ENCODE data around the gene TSPAN13.

TSPAN13 gene

DNA sequence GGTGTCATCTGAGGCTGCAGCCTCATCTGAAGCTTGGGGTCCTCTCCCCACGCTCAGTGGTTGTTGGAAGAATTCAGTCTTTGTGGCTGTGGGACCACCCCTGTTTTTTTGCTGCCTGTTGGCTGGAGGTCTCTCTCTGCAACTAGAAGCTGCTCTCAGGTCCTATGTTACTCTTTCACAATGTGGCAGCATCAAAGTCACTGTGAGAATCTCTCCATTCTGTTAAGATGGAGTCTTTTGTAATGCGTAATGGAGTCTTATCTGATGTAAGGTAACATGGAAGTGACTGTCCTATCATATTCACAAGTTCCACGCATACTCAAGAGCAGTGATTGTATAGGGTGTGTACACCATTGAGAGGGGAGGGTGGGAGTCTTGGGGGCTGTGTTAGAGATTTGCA, 24.9 kb downstream of the TSPAN13 start:
- no peak for DNase-seq

DNA sequence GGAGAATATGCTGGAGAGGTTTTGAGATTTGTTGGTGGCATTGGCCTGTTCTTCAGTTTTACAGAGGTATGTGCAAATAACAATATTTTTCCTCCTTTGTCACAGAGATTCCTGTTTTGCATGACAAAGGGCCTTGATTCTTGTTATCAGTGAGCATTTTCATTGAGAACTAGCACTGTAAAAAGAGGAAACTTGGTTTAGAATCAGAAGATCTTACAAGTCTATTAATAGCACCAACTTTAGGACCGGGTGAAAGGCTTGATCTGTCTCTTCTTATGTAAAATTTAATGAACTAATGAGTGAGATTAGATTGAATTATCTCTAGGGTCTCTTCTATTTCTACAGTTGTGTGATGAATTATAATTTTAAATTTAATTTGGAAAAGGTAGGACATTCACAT, 25.5 kb downstream of the TSPAN13 start:
- DNase-seq, result no peak

DNA sequence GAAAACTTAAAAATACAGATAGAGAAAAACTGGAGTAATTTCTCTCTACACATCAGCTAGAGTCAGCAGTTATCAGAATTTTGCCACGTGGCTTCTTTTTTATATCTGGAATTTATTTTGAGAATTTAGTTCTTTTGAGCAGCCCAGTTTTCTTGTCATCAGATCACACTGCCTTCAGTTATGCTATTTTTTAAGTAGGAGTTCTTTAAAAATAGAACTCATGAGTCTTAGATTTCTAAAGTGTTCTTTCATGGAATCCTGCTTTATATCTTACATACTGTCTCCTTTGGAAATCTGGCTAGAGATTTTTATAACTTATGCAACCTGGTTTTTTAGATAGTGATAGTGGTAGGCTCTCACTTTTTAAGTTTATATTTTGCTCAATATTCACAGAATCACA, 27.0 kb downstream of the TSPAN13 start:
- no peak for DNase-seq

DNA sequence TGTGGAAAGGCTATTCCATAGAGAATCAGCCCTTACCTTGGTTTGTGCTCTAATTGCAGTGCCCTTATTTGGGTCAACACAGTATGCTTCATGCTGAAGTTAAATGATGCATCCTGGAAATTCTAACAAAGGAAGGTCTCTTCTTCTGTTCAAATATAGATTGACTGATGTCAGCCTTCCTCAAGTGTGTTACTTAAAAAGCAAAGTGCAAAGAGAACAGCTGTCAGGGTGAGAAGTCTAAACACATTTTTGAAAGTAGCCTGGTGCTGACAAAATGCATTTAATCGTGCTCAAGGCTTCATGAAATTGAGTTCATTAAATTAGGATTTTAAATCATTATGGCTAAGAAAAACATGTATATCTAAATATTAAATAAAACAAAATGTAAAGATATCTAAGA, 31.8 kb downstream of the TSPAN13 start:
- DNase-seq, result no peak

DNA sequence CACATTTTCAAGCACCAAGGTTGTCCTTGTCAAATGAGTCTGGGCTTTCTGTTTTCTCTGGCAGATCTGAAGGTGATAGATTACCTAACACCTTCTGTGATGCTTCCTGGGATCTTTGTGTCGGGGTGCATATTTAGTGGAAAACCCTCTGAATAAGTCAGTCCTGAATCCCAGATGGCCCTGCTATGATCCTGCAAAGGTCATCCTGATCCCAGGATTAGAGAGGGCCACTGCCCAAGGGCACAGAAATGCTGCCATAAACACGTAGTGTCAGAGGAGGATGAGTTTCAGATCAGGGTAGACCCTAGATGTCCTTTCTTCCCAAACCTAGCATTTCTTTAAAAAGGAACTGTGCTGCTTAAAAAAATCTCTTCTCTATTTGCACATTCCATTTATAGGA, 32.3 kb downstream of the TSPAN13 start:
- DNase-seq, result no peak

DNA sequence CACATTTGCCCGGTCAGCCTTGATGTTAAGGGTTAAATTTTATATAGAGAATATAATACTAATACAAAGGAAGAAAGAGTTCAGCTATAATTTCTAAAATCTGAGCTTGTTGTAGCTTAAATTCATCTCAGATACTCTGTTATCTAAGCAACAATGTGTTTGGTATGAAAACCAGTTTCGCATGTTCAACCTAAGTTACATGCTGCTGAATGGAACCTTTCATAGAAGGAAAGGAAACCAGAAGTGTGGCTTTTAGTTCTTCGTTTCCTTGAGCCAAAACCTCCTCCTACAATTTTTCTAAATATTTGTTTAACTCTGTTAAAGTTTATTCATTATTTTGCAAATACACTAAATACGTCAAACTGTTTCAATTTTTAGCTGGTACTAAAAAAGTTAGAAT, 32.7 kb downstream of the TSPAN13 start:
- DNase-seq, result no peak

DNA sequence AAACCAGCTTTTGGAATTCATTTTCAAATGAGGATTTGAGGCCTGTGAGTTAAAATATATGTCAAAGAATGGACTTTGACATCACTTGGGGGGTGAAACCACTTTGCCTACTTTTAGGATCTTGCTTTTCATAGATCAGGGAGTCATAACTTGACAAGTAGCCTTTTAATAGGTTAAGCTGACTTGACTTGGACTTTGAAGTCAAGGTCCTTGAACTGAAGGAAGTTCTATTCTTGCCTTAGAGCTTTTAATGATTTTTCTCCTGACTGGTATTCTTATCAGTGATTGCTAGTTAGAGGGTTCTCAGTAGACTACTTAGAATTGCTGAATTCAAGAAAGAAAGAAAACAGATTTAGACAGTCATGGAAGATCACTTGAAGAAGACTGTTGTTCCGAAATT, 33.6 kb downstream of the TSPAN13 start:
- DNase-seq, result no peak

DNA sequence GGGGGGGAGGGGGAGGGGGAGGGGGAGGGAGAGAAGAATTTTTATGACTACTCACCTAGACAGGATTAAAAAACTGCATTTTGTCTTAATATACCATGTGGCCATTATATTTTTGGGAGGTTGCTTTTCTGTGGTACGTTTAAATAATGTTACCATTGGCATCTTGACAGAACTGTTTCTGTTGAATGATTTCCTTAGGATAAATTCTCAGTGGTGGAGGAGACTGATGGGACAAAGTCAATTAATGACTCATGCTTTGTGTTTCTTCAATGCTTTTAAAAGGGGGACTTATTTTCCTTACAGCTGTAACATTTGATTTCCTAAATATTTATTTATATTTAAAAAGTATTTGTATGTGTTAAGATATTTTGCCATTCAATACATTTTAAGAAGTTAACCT, 37.5 kb downstream of the TSPAN13 start:
- DNase-seq, result no peak

DNA sequence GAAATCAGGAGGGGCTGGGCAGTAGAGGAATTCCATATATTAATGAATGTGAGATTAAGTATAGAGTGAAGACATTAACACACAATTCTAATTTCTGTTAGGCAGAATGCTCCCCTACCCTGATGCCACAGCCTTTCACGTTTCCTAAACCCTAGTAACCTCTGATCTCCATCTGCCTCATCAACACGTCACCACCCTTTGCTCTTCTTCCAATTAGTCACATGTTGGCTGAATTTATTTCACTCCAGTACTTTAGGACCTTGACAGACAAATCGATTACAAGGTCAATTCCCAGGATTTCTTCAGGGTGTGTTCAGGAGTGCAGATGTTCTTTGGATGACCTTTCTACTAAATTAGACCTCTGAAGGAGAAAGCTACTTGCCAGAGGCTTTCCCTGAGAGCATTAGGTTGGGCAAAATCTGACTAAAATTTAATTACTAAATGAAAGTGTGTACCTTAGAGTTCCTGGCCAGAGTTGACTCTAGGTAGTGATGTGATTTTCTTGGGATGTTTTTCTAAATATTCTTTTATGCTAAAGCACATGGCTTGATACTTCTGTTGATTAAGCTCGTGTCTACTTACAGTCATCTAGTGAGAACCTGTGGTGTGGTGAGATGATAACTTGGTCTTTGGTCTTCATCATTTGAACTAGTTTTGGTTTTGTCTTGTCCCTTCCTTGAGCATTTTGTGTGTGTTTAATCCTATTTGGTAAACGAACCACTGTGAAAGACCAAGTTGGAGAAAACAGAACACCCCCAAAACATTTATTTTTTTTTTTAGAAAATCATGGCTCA, 38.5 kb downstream of the TSPAN13 start:
- no peak for DNase-seq

DNA sequence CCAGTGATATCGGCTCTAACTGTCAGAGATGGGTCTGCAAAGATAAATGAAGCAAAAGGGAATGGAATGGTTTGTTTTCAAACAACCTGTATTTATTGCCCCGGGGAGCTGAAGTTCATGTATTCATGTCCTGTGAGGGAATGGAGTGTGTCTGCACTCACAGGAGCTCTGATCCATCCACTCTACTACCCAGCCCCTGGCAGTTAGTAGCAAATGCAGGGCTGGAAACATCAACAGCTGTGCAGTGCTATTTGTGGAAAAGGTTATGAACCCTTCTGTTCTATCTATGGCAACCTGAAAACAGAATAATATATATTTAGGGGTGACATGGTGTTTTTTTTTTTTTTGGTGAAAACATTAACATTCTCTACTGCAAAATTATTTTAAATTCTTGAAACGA, 41.4 kb downstream of the TSPAN13 start:
- no peak for DNase-seq

DNA sequence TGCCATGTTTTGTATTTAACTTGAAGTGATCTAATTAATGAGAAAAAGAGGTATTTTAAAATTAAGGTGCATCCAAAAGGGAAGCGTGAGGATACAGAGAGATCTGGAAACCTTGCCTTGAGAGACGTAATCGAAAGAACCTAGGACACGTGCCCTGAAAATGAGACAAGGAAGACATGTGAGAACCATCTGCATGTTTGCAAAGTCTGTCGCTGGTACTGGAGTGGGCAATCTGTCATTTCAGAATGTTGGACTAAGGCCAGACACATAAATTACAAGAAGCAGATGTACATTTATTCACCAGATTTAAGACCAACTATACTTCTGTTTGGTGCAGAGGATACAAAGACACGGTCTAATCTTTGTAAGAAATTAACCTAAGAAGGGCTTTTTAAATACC, 42.1 kb downstream of the TSPAN13 start:
- no peak for DNase-seq

DNA sequence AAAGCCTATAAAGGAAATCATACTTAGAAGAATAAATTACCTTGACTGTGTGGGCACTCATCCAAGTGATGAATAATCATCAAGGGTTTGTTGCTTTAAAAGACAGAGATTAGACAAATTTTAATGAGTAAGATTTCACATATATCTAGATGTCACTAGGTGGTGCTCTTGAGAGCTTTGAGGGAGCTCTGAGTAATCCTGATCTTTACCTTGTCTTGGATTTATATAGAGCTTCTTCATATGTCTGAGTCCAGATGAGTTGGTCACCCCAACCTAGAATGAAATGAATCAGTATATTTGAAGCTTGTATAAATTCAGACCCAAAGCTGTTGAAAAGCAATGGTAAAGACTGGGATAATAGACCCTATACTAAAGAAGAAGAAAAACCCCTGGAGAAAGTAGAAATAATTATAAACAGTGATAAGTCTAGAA, 47.6 kb downstream of the TSPAN13 start:
- DNase-seq, result no peak

DNA sequence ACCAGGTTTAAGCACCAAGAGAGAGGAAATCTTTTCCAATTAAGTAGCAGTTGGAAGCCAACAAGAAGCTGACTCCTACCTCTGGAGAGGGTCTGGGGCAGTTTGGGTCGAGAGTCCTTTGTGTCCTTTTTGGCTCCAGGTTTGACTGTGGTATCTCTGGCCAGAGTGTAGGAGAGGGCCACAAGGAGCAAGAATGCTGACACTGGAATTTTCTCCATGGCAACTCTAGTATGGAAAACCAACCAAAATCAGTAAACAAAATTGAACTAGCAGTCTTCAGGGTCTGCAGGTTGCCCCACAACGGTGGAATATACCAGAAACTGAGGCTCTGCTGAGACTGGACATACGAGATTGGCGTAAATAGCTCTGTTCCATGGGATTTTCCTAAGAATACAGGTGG, 48.0 kb downstream of the TSPAN13 start:
- no peak for DNase-seq

DNA sequence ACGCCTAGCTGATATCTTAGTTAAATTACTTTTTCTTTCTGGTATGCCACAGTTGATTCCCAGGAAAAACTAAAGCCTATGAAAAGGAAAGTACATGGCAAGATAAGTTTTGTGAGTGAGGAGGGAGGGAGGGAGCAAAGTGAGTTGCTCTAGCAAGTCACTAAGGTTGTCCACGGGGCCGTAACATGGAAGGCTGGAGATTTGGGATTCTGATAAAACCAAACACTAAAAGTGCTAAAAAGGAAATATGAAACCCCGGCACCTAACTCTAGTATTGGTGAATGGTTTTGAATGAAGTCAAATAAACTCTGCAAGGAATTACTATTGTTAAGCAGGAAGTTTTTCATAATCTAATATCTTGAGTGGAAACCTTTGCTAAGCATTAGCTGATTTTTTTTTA, 49.6 kb downstream of the TSPAN13 start:
- no peak for DNase-seq

DNA sequence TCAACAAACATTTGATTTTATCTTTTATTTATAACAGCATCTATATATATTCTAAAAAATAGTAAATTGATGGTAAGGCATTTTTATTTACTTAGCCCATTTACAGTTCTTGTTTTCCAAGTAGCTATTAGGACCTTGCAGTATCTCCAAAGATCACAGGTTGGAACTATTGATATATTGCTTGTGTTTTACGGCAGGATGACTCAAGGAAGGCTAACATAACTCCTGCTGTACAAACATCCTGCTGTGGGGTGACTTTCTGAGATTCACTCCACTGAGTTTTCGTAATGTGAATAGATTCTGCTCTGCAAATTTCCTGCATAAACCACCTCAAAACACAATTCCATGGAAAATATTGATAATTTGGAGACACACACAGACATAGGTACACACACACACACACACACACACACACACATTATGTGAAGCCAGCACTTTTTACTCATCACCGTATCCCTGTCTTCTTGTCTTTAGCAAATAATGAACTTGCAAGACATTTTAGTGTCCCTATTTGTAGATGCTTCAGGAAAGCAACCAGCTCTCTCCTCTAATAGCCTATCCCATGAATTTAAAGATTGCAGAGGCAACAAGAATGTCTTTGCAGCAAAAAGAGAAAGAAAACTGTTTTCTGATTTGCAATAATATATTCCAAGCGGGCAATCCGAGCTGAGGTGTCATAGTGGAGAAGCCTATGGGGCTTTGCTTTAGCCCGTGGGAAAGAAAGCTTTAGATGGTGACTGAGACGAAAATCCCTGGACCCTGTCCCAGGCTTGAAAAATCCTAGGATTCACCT, 50.5 kb downstream of the TSPAN13 start:
- DNase-seq, result no peak

DNA sequence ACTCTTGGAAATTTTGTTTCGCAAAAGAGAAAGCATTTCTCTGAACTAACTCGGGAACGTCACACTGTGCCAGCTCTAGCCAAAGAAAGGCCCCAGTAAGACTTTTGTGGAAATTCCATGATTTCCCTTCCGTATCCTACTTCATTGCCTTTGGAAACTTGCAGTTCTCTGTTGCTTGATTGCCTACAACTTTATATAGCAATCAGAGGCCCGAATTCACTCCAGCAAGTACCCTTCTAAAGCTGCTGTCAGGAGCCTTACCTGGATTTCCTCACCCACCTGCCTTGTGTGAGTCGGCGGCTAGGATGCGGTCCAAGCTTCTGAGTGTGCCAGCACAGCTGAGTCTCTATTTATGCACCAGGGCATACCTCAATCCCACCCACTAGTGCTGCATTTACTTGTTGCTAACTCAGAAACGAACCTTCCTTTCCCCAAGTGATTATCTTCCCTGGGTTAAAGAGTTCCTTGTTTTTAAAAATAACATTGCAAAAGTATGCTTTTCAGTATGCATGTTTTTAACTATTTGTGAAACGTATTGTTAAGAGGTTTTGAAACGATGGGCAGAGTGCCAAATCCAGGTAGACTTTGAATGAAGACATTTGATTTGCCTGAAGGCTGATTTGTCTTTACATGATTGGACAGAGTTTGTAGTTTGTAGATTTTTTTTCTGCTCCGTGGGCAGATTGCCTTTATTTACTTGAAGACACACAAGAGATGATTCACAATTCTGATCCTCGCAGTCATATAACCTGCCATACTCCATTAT, 51.3 kb downstream of the TSPAN13 start, which contains the start of gene AGR2:
TSS of gene AGR2 (minus strand) at position 326 of the 766 bp plus-strand sequence. CDS start 3,203 bp downstream, outside the sequence.
- no peak for DNase-seq

DNA sequence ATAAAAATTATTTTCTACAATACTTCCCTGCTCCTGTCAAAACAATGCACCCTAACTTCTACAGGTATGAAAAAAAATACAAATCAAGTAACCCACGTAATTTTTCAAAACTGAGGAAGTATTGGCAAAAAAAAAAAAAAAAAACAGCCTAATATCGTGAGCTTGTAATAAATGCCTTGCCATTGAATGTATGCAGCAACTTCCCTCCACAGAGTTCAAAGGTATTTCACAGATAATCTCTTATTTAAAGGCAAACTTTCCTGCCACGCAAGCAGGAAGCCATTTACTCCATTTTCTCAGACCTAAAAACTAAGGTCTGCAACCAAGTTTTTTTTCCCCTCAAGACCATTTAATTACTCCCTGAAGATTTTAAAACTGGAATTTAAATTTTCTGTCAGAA, 51.9 kb downstream of the TSPAN13 start:
- DNase-seq, result no peak

DNA sequence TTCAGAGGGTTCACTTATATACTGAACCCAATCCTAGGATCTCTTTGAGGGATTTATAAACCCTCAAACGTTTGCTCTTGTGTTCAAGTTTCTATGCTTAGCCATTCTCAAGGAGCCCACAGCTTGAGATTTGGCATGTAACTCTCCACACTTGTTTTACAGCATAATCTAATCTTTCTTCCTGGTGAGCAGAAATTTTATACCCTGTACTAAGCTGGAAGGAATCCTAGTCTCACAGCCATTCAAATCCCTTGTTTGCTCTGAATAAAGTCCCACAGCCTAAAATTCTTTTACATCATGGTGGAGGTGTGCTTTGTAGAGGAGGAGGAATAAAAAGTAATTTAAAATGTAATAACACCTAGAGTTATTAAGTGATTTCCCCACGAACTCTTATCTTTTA, 56.6 kb downstream of the TSPAN13 start:
- DNase-seq, result no peak

DNA sequence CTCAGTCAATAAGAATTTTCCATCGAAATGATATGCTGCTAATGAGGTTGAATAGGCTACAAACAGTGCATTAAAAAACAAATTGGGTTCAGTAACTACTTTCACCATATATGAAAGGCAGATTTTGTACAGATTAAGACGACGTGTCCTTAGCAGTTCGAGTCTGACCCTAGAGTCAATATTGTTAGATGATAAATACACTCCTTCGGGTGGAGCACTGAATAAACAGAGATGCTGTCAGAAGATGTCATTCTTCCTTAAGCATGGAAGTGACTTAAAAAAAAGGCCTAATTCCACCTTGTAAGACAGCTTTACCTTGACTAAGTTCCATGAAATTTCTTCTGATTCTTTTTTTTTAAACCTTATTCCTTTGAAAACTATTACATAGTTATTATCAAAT, 57.0 kb downstream of the TSPAN13 start:
- DNase-seq, result no peak

DNA sequence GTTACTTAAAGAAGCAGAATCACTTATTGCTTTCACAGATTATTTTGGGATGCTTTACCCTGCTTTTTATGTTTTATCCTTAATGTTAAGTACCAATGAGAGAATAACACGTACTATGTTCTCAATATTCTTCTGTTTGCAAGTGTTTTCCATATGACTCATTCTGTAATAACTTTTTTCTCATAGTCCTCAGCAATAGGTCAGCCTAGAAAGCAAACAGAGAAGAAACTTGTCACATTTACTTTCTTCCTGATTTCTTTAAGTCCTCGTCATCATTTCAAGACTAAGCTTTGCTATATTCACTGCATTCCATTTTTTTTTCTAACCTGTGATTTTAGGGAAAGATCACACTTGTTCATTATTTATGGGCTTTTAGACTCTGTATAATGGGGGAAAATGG, 58.0 kb downstream of the TSPAN13 start:
- DNase-seq, result no peak

DNA sequence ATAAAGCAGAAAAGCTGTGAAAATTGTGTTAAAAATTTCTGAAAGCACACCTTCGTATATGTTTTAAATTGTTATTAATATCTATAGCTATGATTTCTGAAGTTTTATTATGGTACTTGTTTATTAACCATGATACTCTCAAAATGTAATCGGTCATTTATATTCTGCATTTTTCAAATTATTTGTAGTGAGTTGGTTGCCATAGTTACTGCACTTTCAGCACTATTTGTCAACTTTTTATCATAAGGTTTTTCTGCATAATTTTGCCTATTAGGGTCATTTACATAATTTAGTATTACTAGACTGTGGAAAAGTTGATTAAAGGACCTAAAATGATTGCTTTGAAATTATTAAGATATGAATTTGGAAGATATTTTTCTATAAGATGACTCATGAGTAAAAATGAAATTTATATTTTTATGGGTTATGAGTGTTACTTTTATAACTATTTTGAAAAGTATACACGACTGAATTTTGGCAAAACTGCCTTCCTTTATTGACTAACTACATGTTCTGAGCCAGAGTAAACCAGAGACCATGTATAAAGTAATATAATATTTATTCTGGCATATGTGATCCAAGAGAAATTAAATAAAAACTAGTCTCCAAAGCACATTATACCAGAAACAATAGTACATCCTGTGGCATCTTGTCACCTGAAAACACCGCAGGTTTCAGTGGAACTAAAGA, 59.1 kb downstream of the TSPAN13 start:
- DNase-seq, result no peak

DNA sequence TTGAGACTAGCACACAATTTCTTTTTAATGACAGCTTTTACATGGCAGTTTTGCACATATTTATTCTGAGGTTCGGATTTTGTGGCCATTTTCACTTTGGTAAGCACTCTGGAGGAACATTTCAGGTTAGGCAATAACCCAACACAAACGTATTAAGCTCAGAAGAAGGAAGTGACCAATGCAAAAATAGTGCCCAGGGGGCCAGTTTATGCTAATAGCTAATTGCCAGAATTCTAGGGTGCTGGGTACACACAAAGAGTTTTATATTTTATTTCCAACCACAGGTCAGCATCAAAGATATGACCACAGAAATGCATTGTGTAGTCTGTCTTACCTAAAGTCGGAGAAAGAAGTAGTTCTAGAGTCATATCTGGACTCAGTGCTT, 59.7 kb downstream of the TSPAN13 start:
- DNase-seq, result peak; percentile 17

DNA sequence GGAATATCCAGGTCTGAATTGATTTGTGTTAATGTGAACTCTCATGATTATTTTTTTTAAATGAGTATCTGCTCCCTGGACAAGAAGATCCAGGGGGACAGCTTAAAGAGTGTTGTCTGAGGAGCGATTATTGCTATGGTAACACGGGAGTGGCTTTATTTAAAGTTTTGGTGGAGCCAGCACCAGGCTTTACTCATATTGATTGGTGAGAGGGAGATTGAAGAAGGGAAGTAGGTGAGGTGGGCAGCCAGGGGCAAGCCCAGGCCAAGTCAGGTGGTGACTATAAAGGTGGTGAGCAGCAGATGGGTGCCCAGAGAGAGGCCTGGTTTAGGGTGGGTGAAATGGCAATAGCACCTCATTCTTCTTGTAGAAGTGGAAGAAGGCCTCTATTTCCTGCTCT, 61.4 kb downstream of the TSPAN13 start:
- DNase-seq, result no peak
